Parathyroid adenoma (tissue), 2 donors: ENCODE data around the gene GPR176.
A peak's percentile ranks its signal among the peaks of the same experiment; 100 is the strongest.

Source experiments
- H2AFZ ChIP-seq: fragments of 300-600 bp; sonication (generic); one replicate; pipeline ENCODE4 v1.7.0; 2017; ENCODE audit warnings: antibody characterized with exemption, mild to moderate bottlenecking
- H3K27ac ChIP-seq: fragments of 300-600 bp; sonication (generic); one replicate; pipeline ENCODE4 v1.7.0; 2017
- H3K27me3 ChIP-seq: fragments of 300-600 bp; sonication (generic); one replicate; pipeline ENCODE4 v1.7.0; 2017; ENCODE audit warnings: low read length; ENCODE audit not compliant: control insufficient read depth, insufficient read depth
- H3K36me3 ChIP-seq: fragments of 300-600 bp; sonication (generic); one replicate; pipeline ENCODE4 v1.7.0; 2017; ENCODE audit warnings: low read length; ENCODE audit not compliant: control insufficient read depth, insufficient read depth
- H3K4me1 ChIP-seq: fragments of 300-600 bp; sonication (generic); one replicate; pipeline ENCODE4 v1.7.0; 2017; ENCODE audit warnings: control low read depth
- H3K4me2 ChIP-seq: fragments of 300-600 bp; sonication (generic); one replicate; pipeline ENCODE4 v1.7.0; 2017; ENCODE audit warnings: low read length
- H3K4me3 ChIP-seq: fragments of 300-600 bp; sonication (generic); one replicate; pipeline ENCODE4 v1.7.0; 2017; ENCODE audit warnings: low read depth, low read length
- H3K79me2 ChIP-seq: fragments of 300-600 bp; sonication (generic); one replicate; pipeline ENCODE4 v1.7.0; 2017; ENCODE audit warnings: control low read depth
- H3K9ac ChIP-seq: fragments of 300-600 bp; sonication (generic); one replicate; pipeline ENCODE4 v1.7.0; 2017; ENCODE audit warnings: mild to moderate bottlenecking
- H3K9me3 ChIP-seq: fragments of 300-600 bp; sonication (generic); one replicate; pipeline ENCODE4 v1.7.0; 2017; ENCODE audit warnings: low read length; ENCODE audit not compliant: control insufficient read depth
- CTCF ChIP-seq: fragments of 300-600 bp; sonication (generic); IDR thresholded peaks from one replicate; pipeline ENCODE4 v1.7.0; 2017; ENCODE audit warnings: antibody characterized with exemption, mild to moderate bottlenecking
- donor health status: primary hyperparathyroidism.

The GPR176 gene

GRCh38 chr15:39788108-39788507 lies 132.0 kb downstream of the GPR176 start:
- Histone ChIP-seq H3K9ac (no peak overlapping the region), H3K4me1 (no peaks in the 10 kb centered on the region), H3K36me3 (no peaks in the 10 kb centered on the region), H3K4me3 (no peak overlapping the region), H3K9me3 (no peaks in the 10 kb centered on the region), H3K27ac (no peak overlapping the region), H3K4me2 (no peak overlapping the region), H2AFZ (no peak overlapping the region), H3K79me2 (no peaks in the 10 kb centered on the region), H3K27me3 (no peaks in the 10 kb centered on the region)
- TF ChIP-seq CTCF = no peak

GRCh38 chr15:39787479-39787878 lies 132.6 kb downstream of the GPR176 start:
- Histone ChIP-seq H3K36me3 (no peaks in the 10 kb centered on the region), H3K4me3 (no peak overlapping the region), H3K9me3 (no peaks in the 10 kb centered on the region), H3K27ac (no peak overlapping the region), H3K4me1 (no peaks in the 10 kb centered on the region), H3K27me3 (no peaks in the 10 kb centered on the region), H2AFZ (no peak overlapping the region), H3K79me2 (no peaks in the 10 kb centered on the region), H3K9ac (no peak overlapping the region), H3K4me2 (no peak overlapping the region)
- TF ChIP-seq CTCF = no peak

GRCh38 chr15:39786447-39787056 lies 133.5 kb downstream of the GPR176 start:
- Histone ChIP-seq H3K36me3 (no peaks in the 10 kb centered on the region), H3K4me3 (peak overlapping the region; percentile 2), H3K9ac (no peak overlapping the region), H3K9me3 (no peaks in the 10 kb centered on the region), H3K79me2 (no peaks in the 10 kb centered on the region), H3K27me3 (no peaks in the 10 kb centered on the region), H3K4me1 (no peaks in the 10 kb centered on the region), H3K27ac (no peak overlapping the region), H2AFZ (no peak overlapping the region), H3K4me2 (no peak overlapping the region)
- peak; percentile 41 for TF ChIP-seq CTCF

- TF ChIP-seq CTCF = no peak
- Histone ChIP-seq H3K27ac (no peak overlapping the region), H3K27me3 (no peaks in the 10 kb centered on the region)
These were observed 134.2 kb downstream of the GPR176 start for GRCh38 chr15:39785841-39786240.

GRCh38 chr15:39785139-39785538 lies 134.9 kb downstream of the GPR176 start:
- peak overlapping the region; percentile 13 for H3K4me3 ChIP-seq
- H3K9ac ChIP-seq = no peak overlapping the region
- no peaks in the 10 kb centered on the region for H3K27me3 ChIP-seq
- no peak overlapping the region for H3K4me2 ChIP-seq
- H3K9me3 ChIP-seq = no peaks in the 10 kb centered on the region
- no peaks in the 10 kb centered on the region for H3K79me2 ChIP-seq
- H2AFZ ChIP-seq = no peak overlapping the region
- H3K4me1 ChIP-seq = no peaks in the 10 kb centered on the region
- no peak for TF ChIP-seq CTCF
- H3K27ac ChIP-seq = peak overlapping the region; percentile 42
- no peaks in the 10 kb centered on the region for H3K36me3 ChIP-seq

More at GRCh38 chr15:39785841-39786240, 134.2 kb downstream of the GPR176 start:
- Histone ChIP-seq H3K9me3 (no peaks in the 10 kb centered on the region), H3K9ac (no peak overlapping the region), H3K4me3 (no peak overlapping the region), H3K4me2 (no peak overlapping the region), H3K79me2 (no peaks in the 10 kb centered on the region), H3K4me1 (no peaks in the 10 kb centered on the region), H2AFZ (no peak overlapping the region), H3K36me3 (no peaks in the 10 kb centered on the region)
